GM12864 (cell line): ENCODE measurements around the gene CLDN9.

Source experiments
- DNase-seq: peaks from one replicate; pipeline ENCODE4 v3.0.0-alpha.2; 2011; ENCODE audit warnings: low read depth
- H3K4me3 ChIP-seq: 2 replicates; pipeline ENCODE4 v1.5.1; 2011; ENCODE audit warnings: mild to moderate bottlenecking, low read depth, low read length, control low read depth
- CTCF ChIP-seq: IDR thresholded peaks from 2 replicates; pipeline ENCODE4 v1.5.1; 2011; ENCODE audit warnings: low read depth, mild to moderate bottlenecking, moderate library complexity, low read length, control low read depth, inconsistent platforms; ENCODE audit errors: missing control alignments

Gene CLDN9

GRCh38 chr16:3035972-3036725, 23.4 kb downstream of the CLDN9 start:
- no peak overlapping the region for H3K4me3 ChIP-seq
- DNase-seq: no peak
- TF ChIP-seq CTCF: no peak

GRCh38 chr16:3036726-3037315, 24.1 kb downstream of the CLDN9 start, which contains the start of gene BICDL2:
BICDL2 (minus strand) TSS chr16:3036944; CDS start chr16:3035496, 1,448 bp downstream.
- H3K4me3 ChIP-seq: no peak within 1 kb of the TSS
- no peak for TF ChIP-seq CTCF
- DNase-seq: no peak

GRCh38 chr16:3038256-3038655, 25.5 kb downstream of the CLDN9 start:
- H3K4me3 ChIP-seq: no peak overlapping the region
- DNase-seq: no peak
- TF ChIP-seq CTCF: no peak

- H3K4me3 ChIP-seq: no peak overlapping the region
- TF ChIP-seq CTCF: no peak
- DNase-seq: no peak
Measured at GRCh38 chr16:3038896-3039295, 26.2 kb downstream of the CLDN9 start.

- no peak overlapping the region for H3K4me3 ChIP-seq
- DNase-seq: no peak
- no peak for TF ChIP-seq CTCF
Measured at GRCh38 chr16:3042376-3042775, 29.7 kb downstream of the CLDN9 start.

- no peak for TF ChIP-seq CTCF
- H3K4me3 ChIP-seq: no peak overlapping the region
- DNase-seq: no peak
Measured at GRCh38 chr16:3044708-3045107, 32.0 kb downstream of the CLDN9 start.
